ENCODE measurements around the gene MAML2.
A peak's percentile ranks its signal among the peaks of the same experiment; 100 is the strongest.

MAML2 gene

DNA sequence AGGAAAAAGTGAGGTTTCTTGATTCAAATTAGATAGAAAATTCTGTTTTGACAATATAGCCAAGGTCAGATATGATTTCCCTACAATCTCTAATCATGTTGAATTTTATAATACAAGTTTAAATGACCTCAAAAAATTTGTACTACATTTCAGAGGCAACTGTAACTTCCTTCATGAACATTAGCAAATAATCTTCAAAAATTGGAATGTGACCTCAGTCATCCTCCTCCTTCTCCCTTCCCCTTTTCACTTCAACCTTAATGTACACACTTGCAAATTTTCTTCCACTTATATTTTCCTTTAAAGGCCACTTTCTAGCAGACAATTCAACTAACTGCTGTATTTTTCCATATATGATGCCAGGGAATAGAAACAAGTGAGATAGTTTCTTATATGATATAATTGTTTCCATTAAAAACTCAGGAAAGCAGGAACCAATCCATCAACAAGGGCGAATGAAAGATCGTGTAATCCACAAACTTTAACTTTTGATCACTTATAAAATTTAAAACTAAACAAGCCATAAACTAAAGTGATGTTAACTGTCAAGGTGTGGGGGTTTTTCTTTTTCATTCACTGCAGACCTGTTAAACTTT lies 60.3 kb downstream of the MAML2 start:
- no peak for DNase-seq (ENCODE audit: low read depth)
- TF ChIP-seq, protein P1, sequence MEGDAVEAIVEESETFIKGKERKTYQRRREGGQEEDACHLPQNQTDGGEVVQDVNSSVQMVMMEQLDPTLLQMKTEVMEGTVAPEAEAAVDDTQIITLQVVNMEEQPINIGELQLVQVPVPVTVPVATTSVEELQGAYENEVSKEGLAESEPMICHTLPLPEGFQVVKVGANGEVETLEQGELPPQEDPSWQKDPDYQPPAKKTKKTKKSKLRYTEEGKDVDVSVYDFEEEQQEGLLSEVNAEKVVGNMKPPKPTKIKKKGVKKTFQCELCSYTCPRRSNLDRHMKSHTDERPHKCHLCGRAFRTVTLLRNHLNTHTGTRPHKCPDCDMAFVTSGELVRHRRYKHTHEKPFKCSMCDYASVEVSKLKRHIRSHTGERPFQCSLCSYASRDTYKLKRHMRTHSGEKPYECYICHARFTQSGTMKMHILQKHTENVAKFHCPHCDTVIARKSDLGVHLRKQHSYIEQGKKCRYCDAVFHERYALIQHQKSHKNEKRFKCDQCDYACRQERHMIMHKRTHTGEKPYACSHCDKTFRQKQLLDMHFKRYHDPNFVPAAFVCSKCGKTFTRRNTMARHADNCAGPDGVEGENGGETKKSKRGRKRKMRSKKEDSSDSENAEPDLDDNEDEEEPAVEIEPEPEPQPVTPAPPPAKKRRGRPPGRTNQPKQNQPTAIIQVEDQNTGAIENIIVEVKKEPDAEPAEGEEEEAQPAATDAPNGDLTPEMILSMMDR (IDR thresholded peaks at IDR 0.05; ENCODE audit: insufficient read depth, low read depth, low read length, missing control alignments): no peak
- H3K4me3 ChIP-seq (ENCODE audit: low read depth, low read length): no peak overlapping the region

DNA sequence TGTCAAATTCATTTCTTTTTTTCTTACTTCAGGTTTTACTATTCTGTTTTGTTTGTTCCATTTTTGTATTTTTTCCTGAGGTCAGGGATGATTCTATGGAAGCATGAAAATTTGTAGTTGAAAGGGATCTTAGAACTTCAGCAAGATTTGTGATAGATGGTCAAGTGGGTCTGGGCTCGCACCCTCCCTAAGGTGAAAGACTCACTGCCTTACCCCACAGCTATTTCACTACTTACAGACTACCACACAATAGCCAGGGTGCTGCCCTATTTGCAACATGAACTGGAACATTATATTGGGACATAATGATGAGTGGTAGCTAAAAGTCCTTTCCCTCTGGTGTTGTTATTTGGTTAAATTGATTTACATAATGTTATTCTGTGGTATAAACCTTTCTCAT lies 62.6 kb downstream of the MAML2 start:
- no peak overlapping the region for H3K4me3 ChIP-seq (ENCODE audit: low read depth, low read length)
- TF ChIP-seq, protein P1 (IDR thresholded peaks at IDR 0.05; ENCODE audit: insufficient read depth, low read depth, low read length, missing control alignments): no peak
- DNase-seq (ENCODE audit: low read depth): no peak

DNA sequence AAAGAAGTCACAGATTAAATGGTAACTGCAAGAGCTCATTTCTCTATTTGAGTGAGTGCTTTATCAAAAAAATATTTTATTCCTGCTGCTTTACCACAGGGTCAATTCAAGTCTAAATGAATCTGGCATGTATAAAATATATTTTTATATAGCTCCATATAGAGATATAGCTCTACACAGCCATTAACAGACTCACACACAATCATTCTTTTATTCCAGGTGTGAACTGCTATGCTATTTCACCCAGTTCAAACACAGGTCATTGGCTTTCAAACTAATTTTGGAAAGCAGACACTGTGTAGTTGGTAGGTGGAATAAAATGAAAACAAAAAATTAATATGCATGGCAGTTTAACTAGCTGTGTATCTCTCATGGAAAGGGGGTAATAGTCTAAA lies 63.1 kb downstream of the MAML2 start:
- DNase-seq (ENCODE audit: low read depth): no peak
- H3K4me3 ChIP-seq (ENCODE audit: low read depth, low read length): no peak overlapping the region
- TF ChIP-seq, protein P1 (IDR thresholded peaks at IDR 0.05; ENCODE audit: insufficient read depth, low read depth, low read length, missing control alignments): no peak

DNA sequence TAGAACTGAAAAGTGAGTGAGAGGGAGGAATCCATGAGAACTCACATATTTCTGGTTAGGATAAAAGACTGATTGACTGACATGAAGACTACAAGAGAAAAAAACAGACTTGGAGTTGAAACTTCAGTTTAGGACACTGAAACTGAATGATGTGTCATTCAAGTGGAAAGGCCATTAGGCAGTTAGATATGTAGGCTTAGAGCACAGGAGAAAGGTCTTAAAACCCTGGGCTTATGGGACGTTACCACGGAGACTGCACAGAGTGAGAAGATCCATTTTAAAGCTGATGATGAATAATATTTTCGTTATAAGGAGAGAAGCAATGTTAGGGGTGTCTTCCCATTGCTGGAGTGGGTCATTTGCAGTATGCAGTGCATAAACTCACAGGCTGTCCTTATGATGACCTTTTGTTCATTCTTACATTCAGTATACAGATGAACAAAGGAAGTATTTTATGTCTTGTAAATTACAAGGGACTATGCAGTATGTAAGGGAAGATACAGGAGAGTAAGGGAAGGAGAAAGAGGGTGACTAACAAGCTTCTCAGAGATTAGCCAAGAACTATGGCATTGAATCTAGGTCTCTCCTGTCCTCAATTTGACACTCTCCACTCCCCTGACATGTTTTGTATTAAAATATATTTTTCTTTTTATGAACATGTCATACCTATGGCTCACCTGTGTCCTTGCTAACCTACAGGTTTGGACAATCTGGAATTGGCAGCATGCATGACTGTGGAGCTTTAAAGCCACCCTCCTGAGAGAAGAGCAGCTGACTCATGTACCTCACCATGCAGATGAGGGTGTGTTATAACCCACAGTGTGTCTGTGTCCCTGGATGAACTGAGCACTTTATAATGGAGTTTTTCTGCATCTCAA lies 63.7 kb downstream of the MAML2 start:
- TF ChIP-seq, protein P1 (IDR thresholded peaks at IDR 0.05; ENCODE audit: insufficient read depth, low read depth, low read length, missing control alignments): no peak
- no peak overlapping the region for H3K4me3 ChIP-seq (ENCODE audit: low read depth, low read length)
- peak; percentile 27 for DNase-seq (ENCODE audit: low read depth)

DNA sequence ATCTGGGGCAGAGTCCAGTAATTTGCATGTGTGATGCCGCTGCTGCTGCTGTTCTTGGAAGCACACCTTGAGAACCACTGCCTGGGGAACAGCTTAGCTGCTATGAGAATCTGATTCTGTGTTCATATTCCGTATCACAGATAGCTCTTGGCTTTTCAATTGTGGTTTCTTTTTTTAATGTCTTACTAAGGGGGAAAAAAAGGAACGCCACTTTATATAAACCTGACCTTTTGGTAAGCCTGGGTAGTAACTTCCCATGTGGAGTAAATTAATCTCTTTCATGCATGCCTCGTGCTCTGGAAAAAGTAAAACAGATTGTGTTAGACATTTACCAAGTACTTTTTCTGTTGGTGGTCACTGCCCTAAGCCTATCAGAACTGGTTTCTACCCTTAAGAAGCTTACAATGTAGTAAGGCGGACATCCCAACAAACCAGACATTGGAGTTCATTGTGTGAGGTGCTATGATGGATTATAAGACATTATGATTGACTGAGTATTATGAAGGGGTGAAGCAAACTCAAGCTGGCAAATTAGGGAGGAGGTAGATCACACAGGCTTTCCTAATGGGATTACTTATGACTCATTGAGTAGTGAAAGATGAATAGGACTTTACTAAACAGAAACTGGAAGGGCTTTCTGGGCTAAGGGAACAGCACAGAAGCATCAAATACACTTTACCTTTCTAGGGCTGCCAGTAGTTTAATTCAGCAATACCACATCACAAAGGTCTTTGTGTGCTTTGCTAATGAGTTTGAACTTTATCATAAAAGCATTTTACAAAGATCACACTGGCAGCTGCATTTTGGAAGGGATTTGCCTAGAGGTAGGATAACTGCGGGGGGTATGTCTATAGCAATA lies 64.7 kb downstream of the MAML2 start:
- no peak overlapping the region for H3K4me3 ChIP-seq (ENCODE audit: low read depth, low read length)
- DNase-seq (ENCODE audit: low read depth): no peak
- TF ChIP-seq, protein P1 (IDR thresholded peaks at IDR 0.05; ENCODE audit: insufficient read depth, low read depth, low read length, missing control alignments): no peak

DNA sequence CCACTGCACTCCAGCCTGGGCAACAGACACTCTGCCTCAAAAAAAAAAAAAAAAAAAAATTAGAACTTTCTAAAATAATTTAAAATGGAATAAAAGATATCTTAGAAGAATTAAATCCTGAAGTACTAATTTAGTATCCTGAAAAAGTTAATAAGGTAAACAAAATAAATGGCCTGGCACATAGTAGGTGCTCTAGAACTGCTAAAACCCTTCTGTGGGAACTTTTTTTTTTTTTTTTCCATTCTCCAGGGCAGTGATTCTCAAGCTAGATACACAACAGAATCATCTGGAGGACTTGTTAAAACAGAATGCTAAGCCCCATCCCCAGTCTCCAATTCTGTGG lies 65.3 kb downstream of the MAML2 start:
- TF ChIP-seq, protein P1 (IDR thresholded peaks at IDR 0.05; ENCODE audit: insufficient read depth, low read depth, low read length, missing control alignments): no peak

More for the DNA sequence above, 65.3 kb downstream of the MAML2 start:
- DNase-seq (ENCODE audit: low read depth): no peak
- no peak overlapping the region for H3K4me3 ChIP-seq (ENCODE audit: low read depth, low read length)
